A673 (cell line): ENCODE measurements around the gene TGFB1I1.

Experiments used
- EZH2 ChIP-seq: fragments of 200-600 bp; sonication (generic); IDR thresholded peaks from 2 replicates; pipeline ENCODE4 v1.6.1; 2017; ENCODE audit warnings: borderline replicate concordance, low read depth, mild to moderate bottlenecking, mixed read lengths, antibody characterized with exemption, low read length; ENCODE audit not compliant: poor library complexity, severe bottlenecking
- TF ChIP-seq, protein P1 (sequence below): fragments of 300-800, 200-600 bp; sonication (generic); conservative IDR thresholded peaks from 2 replicates; pipeline ENCODE4 v1.5.1; 2017; ENCODE audit warnings: low read depth, mild to moderate bottlenecking, antibody characterized with exemption, low read length, moderate library complexity, mixed read lengths

DNA sequence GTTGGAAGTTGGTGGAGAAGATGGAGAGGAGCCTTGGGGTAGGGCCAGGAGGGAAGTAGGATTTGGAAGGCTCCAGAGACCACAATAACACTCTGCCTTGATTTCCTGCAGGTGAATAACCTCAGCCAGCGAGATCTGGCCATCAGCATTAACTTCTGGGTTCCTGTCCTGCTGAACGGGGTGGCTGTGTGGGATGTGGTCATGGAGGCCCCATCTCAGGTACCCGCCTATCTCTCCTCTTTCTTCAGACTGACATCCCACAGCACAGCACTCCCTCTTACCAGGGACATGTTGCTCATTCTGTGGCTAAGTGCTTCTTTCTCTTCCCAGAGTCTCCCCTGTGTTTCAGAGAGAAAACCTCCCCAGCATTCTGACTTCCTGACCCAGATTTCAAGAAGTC lies 48.7 kb upstream of the TGFB1I1 start:
- TF ChIP-seq, protein P1, sequence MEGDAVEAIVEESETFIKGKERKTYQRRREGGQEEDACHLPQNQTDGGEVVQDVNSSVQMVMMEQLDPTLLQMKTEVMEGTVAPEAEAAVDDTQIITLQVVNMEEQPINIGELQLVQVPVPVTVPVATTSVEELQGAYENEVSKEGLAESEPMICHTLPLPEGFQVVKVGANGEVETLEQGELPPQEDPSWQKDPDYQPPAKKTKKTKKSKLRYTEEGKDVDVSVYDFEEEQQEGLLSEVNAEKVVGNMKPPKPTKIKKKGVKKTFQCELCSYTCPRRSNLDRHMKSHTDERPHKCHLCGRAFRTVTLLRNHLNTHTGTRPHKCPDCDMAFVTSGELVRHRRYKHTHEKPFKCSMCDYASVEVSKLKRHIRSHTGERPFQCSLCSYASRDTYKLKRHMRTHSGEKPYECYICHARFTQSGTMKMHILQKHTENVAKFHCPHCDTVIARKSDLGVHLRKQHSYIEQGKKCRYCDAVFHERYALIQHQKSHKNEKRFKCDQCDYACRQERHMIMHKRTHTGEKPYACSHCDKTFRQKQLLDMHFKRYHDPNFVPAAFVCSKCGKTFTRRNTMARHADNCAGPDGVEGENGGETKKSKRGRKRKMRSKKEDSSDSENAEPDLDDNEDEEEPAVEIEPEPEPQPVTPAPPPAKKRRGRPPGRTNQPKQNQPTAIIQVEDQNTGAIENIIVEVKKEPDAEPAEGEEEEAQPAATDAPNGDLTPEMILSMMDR, result no peak
- no peak for TF ChIP-seq EZH2
